ENCODE data around the gene SLC10A6. TPM values are rescaled to one million over a fixed set of nuclear protein-coding genes. Genes with fewer than 3 reads are reported as not detected.
A peak's percentile ranks its signal among the peaks of the same experiment; 100 is the strongest.
"Not testable (repeated sequence)": the region's sequence is repeated elsewhere in the genome, so short reads cannot be mapped to it uniquely, and the experiment has no call there.

Gene SLC10A6
- total RNA-seq, 6 experiments from 2014 or later, result 0.28 to 0.73 (median 0.57) TPM

DNA sequence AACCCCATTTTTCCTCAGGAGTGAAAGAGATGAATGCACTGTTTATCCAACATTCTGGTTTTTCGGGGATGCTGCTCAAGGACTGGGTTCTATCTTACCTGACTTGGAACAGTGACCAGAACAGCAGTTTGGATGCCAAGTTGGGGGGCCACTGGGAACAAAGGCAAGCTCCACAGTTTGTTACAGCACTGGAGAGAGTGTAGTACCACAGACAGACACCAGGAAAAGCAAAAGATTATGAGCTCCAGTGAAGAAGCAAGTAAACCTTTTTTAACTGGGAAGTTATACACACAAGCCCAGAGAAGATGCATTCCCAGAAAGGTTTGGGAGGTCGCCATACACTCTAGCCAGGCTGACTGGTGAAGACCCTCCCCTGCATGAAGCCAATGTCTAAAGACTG is 29.5 kb upstream of the SLC10A6 start:
- H3K27ac Mint-ChIP-seq, result no peak overlapping the region
- no peak for DNase-seq
- H3K4me1 Mint-ChIP-seq (ENCODE audit: low read depth), result peaks cover 7% of the 10 kb centered on the region; the same call in 1 of the 2 replicates
- TF ChIP-seq, protein P1, sequence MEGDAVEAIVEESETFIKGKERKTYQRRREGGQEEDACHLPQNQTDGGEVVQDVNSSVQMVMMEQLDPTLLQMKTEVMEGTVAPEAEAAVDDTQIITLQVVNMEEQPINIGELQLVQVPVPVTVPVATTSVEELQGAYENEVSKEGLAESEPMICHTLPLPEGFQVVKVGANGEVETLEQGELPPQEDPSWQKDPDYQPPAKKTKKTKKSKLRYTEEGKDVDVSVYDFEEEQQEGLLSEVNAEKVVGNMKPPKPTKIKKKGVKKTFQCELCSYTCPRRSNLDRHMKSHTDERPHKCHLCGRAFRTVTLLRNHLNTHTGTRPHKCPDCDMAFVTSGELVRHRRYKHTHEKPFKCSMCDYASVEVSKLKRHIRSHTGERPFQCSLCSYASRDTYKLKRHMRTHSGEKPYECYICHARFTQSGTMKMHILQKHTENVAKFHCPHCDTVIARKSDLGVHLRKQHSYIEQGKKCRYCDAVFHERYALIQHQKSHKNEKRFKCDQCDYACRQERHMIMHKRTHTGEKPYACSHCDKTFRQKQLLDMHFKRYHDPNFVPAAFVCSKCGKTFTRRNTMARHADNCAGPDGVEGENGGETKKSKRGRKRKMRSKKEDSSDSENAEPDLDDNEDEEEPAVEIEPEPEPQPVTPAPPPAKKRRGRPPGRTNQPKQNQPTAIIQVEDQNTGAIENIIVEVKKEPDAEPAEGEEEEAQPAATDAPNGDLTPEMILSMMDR (IDR thresholded peaks at IDR 0.05), result peak; percentile 28; the same call in 1 of the 2 replicates
- H3K36me3 Mint-ChIP-seq (ENCODE audit: low read depth), result peaks cover 25% of the 10 kb centered on the region
- H3K27me3 Mint-ChIP-seq (ENCODE audit: insufficient read depth), result 0 out of 2 replicates have a peak, but pooled peaks cover 4% of the 10 kb centered on the region
- no peak overlapping the region for H3K4me3 Mint-ChIP-seq
- H3K9me3 Mint-ChIP-seq, result peaks cover 33% of the 10 kb centered on the region

DNA sequence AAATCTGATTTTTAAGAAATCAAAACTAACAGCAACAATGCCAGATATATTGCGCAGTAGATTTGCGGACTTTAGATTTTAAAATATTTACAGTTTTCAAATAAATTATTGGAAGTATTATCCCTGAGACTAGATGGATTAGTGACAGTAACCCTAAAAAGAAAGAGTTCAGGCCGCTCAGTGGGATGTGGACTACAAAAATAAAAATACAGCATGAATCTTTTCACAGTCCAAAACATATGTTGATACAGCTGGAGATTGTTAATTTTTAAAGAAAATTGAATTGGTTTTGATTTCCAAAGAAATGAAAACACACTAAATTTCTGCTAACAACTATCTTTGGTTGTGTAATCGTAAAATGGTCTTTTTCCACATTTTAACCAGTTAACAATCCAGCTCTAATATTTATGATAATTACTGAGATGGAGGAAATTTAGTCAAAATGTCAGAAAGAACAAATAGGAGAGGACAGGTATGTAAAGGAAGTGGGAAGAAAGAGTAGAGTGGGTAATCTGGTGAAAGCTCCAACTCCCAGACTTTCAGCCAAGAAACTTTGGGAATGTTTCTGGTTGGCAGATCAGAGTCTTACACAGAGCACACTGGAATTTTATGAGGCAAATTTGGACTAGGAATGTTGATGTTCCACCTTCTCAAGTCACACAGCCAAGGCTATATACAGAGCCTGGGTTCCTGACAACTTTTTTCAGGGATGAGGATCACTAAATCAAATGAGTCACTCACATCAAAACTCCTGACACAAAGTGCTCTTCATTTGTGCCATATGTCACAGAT is 27.9 kb upstream of the SLC10A6 start:
- no peak overlapping the region for H3K4me3 Mint-ChIP-seq
- TF ChIP-seq, protein P1 (IDR thresholded peaks at IDR 0.05), result no peak
- H3K9me3 Mint-ChIP-seq, result peaks cover 33% of the 10 kb centered on the region
- no peak overlapping the region for H3K27ac Mint-ChIP-seq
- H3K27me3 Mint-ChIP-seq (ENCODE audit: insufficient read depth), result no peaks in the 10 kb centered on the region
- H3K36me3 Mint-ChIP-seq (ENCODE audit: low read depth), result peaks cover 25% of the 10 kb centered on the region
- DNase-seq, result no peak
- peaks cover 10% of the 10 kb centered on the region for H3K4me1 Mint-ChIP-seq (ENCODE audit: low read depth)

DNA sequence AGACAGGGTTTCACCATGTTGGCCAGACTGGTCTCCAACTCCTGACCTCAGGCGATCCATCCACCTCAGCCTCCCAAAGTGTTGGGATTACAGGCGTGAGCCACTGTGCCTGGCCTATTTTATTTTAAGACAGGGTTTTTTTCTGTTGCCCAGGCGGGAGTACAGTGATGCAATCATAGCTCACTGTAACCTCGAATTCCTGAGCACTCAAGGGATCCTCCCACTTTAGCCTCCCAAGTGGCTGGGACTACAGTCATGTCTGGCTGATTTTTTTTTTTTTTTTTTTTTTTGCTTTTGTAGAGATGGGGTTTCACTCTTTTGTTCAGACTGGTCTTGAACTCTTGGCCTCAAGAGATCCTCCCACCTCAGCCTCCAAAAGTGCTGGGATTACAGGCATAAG is 26.3 kb upstream of the SLC10A6 start:
- not testable (repeated sequence) for H3K4me3 Mint-ChIP-seq; H3K27ac Mint-ChIP-seq; DNase-seq; H3K27me3 Mint-ChIP-seq (ENCODE audit: insufficient read depth)
- Mint-ChIP-seq H3K4me1 (ENCODE audit: low read depth) (peaks cover 13% of the 10 kb centered on the region), H3K9me3 (peaks cover 30% of the 10 kb centered on the region), H3K36me3 (ENCODE audit: low read depth) (peaks cover 25% of the 10 kb centered on the region)

DNA sequence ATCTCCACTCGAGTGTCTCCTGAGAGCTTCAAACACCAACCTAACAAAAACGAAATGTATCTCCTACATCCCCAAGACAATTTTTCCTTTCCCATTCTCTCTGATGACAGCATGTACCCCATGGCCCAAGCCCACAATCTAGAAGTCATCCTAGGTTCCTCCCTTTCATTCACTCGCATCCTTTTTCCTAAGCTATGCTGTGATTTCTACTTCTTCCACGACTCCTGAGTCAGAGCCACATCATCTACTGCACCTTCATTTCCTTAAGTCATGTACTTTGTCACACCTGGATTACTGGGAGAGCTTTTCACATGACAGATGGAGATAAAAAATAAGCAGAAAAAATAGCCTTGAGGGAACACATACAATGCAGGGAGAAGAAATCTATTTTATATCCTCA is 23.0 kb upstream of the SLC10A6 start:
- Mint-ChIP-seq H3K27me3 (ENCODE audit: insufficient read depth) (no peaks in the 10 kb centered on the region), H3K4me3 (no peak overlapping the region), H3K4me1 (ENCODE audit: low read depth) (peaks cover 10% of the 10 kb centered on the region), H3K36me3 (ENCODE audit: low read depth) (no peaks in the 10 kb centered on the region; the same call in 1 of the 2 replicates), H3K9me3 (no peaks in the 10 kb centered on the region), H3K27ac (no peak overlapping the region)
- TF ChIP-seq, protein P1 (IDR thresholded peaks at IDR 0.05), result no peak
- no peak for DNase-seq

DNA sequence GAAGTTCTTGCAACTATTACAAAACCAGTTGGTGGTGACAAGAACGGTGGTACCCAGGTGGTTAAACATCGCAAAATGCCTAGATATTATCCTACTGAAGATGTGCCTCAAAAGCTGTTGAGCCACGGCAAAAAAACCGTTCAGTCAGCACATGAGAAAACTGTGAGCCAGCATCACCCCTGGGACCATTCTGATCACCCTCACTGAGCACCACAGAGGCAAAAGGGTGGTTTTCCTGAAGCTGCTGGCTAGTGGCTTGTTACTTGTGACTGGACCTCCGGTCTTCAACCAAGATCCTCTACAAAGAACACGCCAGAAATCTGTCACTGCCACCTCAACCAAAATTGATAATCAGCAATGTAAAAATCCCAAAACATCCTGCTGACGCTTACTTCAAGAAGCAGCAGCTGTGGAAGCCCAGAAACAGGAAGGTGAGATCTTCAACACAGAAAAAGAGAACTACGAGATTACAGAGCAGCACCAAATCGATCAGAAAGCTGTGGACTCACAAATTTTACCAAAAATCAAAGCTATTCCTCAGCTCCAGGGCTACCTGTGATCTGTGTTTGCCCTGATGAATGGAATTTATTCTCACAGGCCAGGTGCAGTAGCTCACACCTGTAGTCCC is 21.4 kb upstream of the SLC10A6 start:
- Mint-ChIP-seq H3K36me3 (ENCODE audit: low read depth) (no peaks in the 10 kb centered on the region), H3K27me3 (ENCODE audit: insufficient read depth) (no peaks in the 10 kb centered on the region), H3K4me3 (no peak overlapping the region), H3K9me3 (no peaks in the 10 kb centered on the region), H3K4me1 (ENCODE audit: low read depth) (peaks cover 7% of the 10 kb centered on the region; the same call in 1 of the 2 replicates), H3K27ac (no peak overlapping the region)
- TF ChIP-seq, protein P1 (IDR thresholded peaks at IDR 0.05), result no peak
- no peak for DNase-seq

Data from HFFc6 (cell line).